D721Med (cell line): ENCODE measurements around the gene SNIP1.
"Not testable (repeated sequence)": the region's sequence is repeated elsewhere in the genome, so short reads cannot be mapped to it uniquely, and the experiment has no call there.

Experiments
- DNase-seq: peaks from one replicate; pipeline ENCODE4 v3.0.0; 2011; ENCODE audit warnings: low spot score; ENCODE audit not compliant: insufficient read length
- FAIRE-seq: peaks from 2 replicates; lab custom pipeline; 2011; peaks lifted over from hg19 to GRCh38; lab: Jason Lieb, UNC
- CTCF ChIP-seq: IDR thresholded peaks from 2 replicates; pipeline ENCODE4 v1.5.1; 2012; ENCODE audit warnings: mild to moderate bottlenecking, control low read depth; ENCODE audit not compliant: insufficient read depth; ENCODE audit errors: missing control alignments

The SNIP1 gene

GRCh38 chr1:37557402-37557801 lies 3.3 kb upstream of the SNIP1 start:
- no peak for TF ChIP-seq CTCF
- DNase-seq: no peak
- no peak for FAIRE-seq

- TF ChIP-seq CTCF: no peak
- no peak for FAIRE-seq
- peak; percentile 63 for DNase-seq
Measured at GRCh38 chr1:37556712-37557196, 2.7 kb upstream of the SNIP1 start, which contains the start of gene DNALI1. TSS of gene DNALI1 (plus strand) at chr1:37556940. CDS start at chr1:37556995, 55 bp downstream.

GRCh38 chr1:37553598-37553926 lies 531 bp downstream of the SNIP1 start:
- TF ChIP-seq CTCF: no peak
- DNase-seq: no peak
- FAIRE-seq: no peak

- TF ChIP-seq CTCF: no peak
- FAIRE-seq: no peak
- no peak for DNase-seq
Measured at GRCh38 chr1:37549341-37549740, 4.8 kb downstream of the SNIP1 start.

GRCh38 chr1:37545019-37545418 lies 9.1 kb downstream of the SNIP1 start:
- FAIRE-seq: no peak
- DNase-seq: no peak
- TF ChIP-seq CTCF: no peak

GRCh38 chr1:37544530-37544929 lies 9.6 kb downstream of the SNIP1 start:
- FAIRE-seq: no peak
- TF ChIP-seq CTCF: no peak
- DNase-seq: no peak

- DNase-seq: no peak
- TF ChIP-seq CTCF: no peak
- FAIRE-seq: no peak
Measured at GRCh38 chr1:37540036-37540785, 13.9 kb downstream of the SNIP1 start.

GRCh38 chr1:37539154-37539553 lies 14.9 kb downstream of the SNIP1 start:
- FAIRE-seq, DNase-seq: not testable (repeated sequence)
